HCEC 1CT (cell line): Measurements from ENCODE around the gene CORO1A.
"Not testable (repeated sequence)": the region's sequence is repeated elsewhere in the genome, so short reads cannot be mapped to it uniquely, and the experiment has no call there.

Source experiments
- DNase-seq: peaks from one replicate; pipeline ENCODE4 v3.0.0-alpha.2; 2017

CORO1A gene

GRCh38 chr16:30183233-30184095 is at the start of gene CORO1A:
Gene CORO1A, plus strand, starts transcription at chr16:30183602. Its CDS starts 1,608 bp downstream, at chr16:30185210.
- peak; percentile 76 for DNase-seq

- DNase-seq: no peak
Observed at GRCh38 chr16:30136971-30137605, 46.3 kb upstream of the CORO1A start.

GRCh38 chr16:30137897-30138296 is 45.5 kb upstream of the CORO1A start:
- no peak for DNase-seq

DNA sequence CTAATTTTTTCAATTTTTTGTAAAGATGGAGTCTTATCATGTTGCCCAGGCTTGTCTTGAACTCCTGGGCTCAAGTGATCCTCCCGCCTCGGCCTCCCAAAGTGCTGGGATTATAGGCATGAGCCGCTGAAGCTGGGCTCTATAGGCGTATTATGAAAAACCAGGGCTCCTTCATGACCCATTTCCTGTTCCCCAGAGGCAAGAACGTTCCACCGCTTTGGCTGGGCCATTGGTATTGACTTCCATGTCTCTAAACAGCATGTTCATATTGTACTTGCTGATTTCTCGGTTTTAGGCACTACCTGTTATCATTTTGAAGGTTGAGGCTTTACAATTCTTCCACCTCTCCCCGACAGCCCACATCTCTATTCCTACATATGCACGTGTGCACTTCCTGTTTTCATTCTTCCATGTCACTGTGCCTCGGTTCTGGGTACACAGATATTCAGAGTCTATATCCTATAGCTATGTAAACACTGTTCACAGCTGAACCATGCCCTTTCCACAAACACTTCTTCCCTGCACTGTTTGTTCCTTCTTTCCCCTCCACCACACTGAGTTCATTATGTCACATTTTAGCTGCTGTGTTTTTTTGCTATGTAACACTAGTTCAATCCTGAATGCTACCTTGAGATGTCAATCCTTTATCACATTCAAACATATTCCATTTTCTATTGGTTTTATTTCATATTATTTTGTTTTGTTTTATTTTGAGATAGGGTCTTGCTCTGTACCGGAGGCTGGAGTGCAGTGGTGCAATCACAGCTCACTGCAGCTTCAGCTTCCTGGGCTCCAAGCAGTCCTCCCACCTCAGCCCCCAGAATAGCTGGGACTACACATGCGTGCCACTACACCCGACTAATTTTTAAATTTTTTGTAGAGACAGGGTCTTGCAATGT is 43.6 kb upstream of the CORO1A start:
- DNase-seq: no peak

DNA sequence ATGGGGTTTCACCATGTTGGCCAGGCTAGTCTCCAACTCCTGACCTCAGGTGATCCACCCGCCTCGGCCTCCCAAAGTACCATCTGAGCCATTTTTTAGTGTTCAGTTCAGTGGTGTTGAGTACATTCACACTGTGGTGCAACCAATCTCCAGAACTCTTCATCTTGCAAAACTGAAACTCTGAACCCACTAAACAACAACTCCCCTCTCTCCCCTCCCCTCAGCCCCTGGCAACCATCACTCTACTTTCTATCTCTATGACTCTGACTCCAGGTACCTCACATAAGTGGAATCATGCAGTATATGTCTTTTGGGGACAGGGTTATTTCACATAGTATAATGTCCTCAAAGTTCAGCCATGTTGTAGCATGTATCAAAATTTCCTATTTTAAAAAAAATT is 41.7 kb upstream of the CORO1A start:
- no peak for DNase-seq

- peak; percentile 16 for DNase-seq
Observed at GRCh38 chr16:30142672-30143346, 40.6 kb upstream of the CORO1A start.

DNA sequence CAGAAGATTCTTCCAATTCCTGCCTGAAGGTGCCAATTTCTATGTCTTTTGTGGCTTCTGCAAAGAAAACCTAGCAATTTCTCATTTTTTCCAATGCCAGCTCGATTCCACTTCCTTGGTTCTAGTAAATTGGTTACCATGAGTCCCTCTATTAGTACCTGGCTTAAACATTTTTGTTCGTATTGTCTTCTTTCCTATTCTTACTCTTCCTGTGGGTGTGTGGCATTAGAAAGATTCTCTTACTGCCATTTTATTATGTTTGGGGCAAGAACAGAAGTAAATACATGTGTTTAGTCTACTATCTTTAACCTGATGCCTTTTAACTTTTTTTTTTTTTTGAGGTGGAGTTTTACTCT is 40.1 kb upstream of the CORO1A start:
- DNase-seq: no peak

DNA sequence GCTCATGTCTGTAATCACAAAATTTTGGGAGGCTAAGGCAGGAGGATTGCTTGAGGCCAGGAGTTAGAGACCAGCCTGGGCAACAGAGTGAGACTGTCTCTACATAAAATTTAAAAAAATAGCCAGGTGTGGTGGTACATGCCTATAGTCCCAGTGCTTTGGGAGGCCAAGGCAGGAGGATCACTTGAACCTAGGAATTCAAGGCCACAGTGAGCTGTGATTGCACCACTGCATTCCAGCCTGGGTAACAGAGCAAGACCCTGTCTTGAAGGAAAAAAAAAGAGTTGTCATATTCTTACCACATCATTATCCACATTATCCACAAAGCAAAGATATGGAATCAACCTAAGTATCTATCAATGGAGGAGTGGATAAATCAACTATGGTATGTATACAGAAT is 39.4 kb upstream of the CORO1A start:
- no peak for DNase-seq

- no peak for DNase-seq
Observed at GRCh38 chr16:30144917-30145316, 38.5 kb upstream of the CORO1A start.

DNA sequence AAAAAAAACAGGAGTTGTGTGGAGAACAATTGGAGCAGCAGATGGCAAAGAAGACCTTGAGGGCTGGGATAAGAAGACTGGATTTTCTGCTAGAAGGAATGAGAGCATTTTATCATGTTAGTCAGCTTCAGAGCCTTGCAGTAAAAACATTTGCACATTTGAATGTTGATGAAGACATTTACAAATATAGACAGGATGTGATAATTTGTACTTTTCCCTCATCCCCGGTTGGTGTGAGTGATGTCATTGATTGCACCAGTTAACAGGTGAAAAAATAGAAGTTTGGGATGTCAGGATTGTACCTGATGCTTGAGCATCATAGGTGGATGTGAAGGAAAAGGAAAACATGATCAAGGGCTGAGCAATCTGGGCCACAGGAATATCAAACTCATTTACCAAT is 37.7 kb upstream of the CORO1A start:
- no peak for DNase-seq

- no peak for DNase-seq
Observed at GRCh38 chr16:30147843-30148510, 35.4 kb upstream of the CORO1A start.

DNA sequence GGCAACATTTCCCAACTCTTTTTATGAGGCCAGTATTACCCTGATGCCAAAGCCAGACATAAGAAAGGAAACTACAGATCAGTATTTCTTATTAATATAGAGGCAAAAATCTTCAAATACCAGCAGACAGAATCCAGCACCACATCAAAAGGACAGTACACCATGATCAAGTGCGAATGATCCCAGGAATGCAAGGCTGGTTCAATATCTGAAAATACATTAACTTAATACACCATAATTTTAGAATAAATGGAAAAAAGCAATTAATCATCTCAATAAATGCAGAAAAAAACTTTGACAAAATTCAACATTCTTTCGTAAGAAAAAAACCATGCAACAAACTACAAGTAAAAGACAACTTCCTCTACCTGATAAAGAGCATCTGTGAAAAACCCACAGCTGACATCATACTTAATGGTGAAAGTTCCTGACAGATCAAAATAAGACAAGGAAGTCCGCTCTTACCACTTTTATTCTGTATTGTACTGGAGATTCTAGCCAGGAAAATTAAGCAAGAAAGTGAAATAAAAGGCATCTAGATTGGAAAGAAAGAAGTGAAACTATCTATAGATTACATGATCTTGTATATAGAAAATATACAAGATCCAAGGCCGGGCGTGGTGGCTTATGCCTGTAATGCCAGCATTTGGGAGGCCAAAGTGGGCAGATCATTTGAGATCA is 34.0 kb upstream of the CORO1A start:
- no peak for DNase-seq

DNA sequence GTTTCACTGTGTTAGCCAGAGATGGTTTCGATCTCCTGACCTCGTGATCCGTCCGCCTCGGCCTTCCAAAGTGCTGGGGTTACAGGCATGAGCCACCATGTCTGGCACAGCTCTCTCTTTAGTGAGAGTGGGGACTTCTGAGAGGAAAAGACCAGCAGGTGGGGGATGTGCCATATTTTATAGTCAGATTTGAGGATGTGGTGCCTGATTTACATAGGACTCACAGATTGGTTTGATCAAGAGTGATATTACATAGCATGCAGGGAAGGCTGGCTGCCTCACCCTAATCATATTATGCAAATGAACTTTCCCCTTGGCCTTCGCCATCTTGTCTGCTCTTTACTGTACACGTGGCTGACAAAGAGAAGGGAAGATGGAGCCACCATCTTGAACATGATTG is 32.3 kb upstream of the CORO1A start:
- no peak for DNase-seq

DNA sequence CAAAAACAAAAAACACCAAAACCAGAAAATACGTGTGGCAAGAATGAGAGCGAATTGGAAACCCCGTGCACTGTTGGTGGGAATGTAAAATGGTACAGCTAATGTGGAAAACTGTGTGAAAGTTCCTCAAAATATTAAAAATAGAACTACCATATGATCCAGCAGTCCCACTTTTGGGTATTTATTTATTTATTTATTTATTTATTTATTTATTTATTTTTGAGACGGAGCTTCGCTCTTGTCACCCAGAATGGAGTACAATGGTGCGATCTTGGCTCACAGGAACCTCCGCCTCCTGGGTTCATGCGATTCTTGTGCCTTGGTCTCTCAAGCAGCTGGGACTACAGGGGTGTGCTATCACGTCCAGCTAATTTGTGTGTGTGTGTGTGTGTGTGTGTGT is 30.9 kb upstream of the CORO1A start:
- DNase-seq: no peak

DNA sequence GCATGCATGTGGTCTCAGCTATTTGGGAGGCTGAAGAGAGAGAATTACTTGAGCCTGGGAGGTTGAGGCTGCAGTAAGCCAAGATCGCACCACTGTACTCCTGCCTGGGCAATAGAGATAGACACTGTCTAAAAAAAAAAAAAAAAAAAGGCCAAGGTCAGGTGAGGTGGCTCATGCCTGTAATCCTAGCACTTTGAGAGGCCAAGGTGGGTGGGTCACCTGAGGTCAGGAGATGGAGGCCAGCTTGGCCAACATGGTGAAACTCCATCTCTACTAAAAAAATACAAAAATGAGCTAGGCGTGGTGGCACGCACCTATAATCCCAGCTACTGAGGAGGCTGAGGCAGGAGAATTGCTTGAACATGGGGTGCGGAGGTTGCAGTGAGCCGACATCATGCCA is 28.2 kb upstream of the CORO1A start:
- no peak for DNase-seq

- DNase-seq: no peak
Observed at GRCh38 chr16:30157214-30157613, 26.2 kb upstream of the CORO1A start.

DNA sequence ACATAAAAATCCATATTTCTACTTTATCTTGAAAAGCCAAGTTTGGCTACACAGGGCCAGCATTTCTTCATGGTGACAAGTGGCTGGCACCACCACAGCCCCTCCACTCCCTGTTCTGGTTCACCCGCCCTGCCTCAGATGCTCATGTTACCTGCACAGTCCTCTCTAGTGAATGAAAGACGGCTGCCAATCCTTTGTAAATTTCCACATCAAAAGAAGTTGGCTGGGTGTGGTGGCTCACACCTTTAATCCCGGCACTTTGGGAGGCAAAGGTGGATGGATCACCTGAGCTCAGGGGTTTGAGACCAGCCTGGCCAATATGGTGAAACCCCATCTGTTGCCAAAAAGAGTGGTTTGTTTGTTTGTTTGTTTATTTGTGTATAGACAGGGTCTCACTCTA is 19.9 kb upstream of the CORO1A start:
- no peak for DNase-seq

- no peak for DNase-seq
Observed at GRCh38 chr16:30166202-30166902, 17.1 kb upstream of the CORO1A start.

DNA sequence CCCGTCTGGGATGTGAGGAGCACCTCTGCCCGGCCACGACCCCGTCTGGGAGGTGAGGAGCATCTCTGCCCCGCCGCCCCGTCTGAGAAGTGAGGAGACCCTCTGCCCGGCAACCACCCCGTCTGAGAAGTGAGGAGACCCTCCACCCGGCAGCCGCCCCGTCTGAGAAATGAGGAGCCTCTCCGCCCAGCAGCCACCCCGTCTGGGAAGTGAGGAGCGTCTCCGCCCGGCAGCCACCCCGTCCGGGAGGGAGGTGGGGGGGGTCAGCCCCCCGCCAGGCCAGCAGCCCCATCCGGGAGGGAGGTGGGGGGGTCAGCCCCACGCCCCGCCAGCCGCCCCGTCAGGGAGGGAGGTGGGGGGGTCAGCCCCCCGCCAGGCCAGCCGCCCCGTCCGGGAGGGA is 14.7 kb upstream of the CORO1A start:
- DNase-seq: not testable (repeated sequence)

GRCh38 chr16:30169416-30169815 is 14.0 kb upstream of the CORO1A start:
- not testable (repeated sequence) for DNase-seq

DNA sequence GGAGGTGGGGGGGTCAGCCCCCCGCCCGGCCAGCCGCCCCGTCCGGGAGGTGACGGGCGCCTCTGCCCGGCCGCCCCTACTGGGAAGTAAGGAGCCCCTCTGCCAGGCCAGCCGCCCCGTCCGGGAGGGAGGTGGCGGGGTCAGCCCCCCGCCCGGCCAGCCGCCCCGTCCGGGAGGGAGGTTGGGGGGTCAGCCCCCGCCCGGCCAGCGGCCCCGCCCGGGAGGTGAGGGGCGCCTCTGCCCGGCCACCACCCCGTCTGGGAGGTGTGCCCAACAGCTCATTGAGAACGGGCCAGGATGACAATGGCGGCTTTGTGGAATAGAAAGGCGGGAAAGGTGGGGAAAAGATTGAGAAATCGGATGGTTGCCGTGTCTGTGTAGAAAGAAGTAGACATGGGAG is 13.3 kb upstream of the CORO1A start:
- not testable (repeated sequence) for DNase-seq
